Activated T-cell treated with anti-CD3 and anti-CD28 coated beads, Interleukin-2, amount 50 U/mL, for 72 hours (primary cell): ENCODE results near the gene RAPGEFL1. TPM values are rescaled to one million over a fixed set of nuclear protein-coding genes. Genes with fewer than 3 reads are reported as not detected.
"Not testable (repeated sequence)": the region's sequence is repeated elsewhere in the genome, so short reads cannot be mapped to it uniquely, and the experiment has no call there.

ENCODE experiments used
- ATAC-seq, 2 donors: fragments of 150-1000 bp; cut with Tn5 transposase; replicated peaks in 1 of 2; 2 replicates each; pipeline ENCODE4 v1.10.0; 2021; ENCODE audit warnings: moderate library complexity in 2 of 2, mild to moderate bottlenecking in 1 of 2
- DNase-seq, 2 donors: peaks; one replicate each; pipeline ENCODE4 v3.0.0; 2021 to 2022; ENCODE audit warnings: mixed read lengths in 1 of 2
- H3K27ac Mint-ChIP-seq: one replicate; pipeline ENCODE4 v1.8.0; 2022; ENCODE audit warnings: mild to moderate bottlenecking, moderate library complexity, mixed read lengths
- H3K27me3 Mint-ChIP-seq: one replicate; pipeline ENCODE4 v1.8.0; 2022; ENCODE audit warnings: low read depth, mixed read lengths
- H3K36me3 Mint-ChIP-seq, 2 donors: one replicate each; pipeline ENCODE4 v1.8.0; 2022; ENCODE audit warnings: mixed read lengths in 2 of 2, mild to moderate bottlenecking in 1 of 2; ENCODE audit not compliant: insufficient read depth in 2 of 2
- H3K4me1 Mint-ChIP-seq: one replicate; pipeline ENCODE4 v1.8.0; 2022; ENCODE audit warnings: low read depth, mixed read lengths
- H3K4me3 Mint-ChIP-seq, 2 donors: one replicate each; pipeline ENCODE4 v1.8.0; 2022; ENCODE audit warnings: mild to moderate bottlenecking in 2 of 2, mixed read lengths in 2 of 2, moderate library complexity in 2 of 2
- H3K9me3 Mint-ChIP-seq, 2 donors: one replicate each; pipeline ENCODE4 v1.8.0; 2022; ENCODE audit warnings: mixed read lengths in 2 of 2
- total RNA-seq, 2 donors: library from RNA; stranded (reverse); gene quantifications; one replicate each; pipeline ENCODE4 v1.2.3, GENCODE V29; 2022

The RAPGEFL1 gene
- total RNA-seq, 2 donors from 2014 or later, result 3.0 to 6.6 TPM

DNA sequence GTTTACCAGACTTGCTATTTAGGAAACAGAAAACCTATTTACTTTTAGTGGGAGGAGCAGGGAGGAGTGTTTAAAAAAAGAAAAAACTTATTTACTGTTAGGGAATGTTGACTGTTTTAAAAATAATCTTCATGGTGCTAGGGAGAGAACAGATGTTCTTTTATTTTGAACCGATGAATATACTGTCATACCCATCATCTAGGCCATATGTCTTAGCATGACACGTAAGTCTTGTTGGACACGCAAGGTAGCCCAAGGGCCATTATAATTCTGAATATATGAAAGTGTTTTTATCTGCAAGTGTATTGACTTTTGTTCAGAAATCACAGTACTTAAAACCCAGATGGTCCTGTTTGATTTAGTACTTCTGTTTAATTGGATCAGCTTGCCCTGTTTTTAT is 53.4 kb downstream of the RAPGEFL1 start:
- H3K36me3 Mint-ChIP-seq, result peaks cover 5 to 9% of the 10 kb centered on the region in 2 donors
- peak overlapping the region; percentile 63 for H3K27ac Mint-ChIP-seq
- H3K9me3 Mint-ChIP-seq, result no peaks in the 10 kb centered on the region
- H3K4me1 Mint-ChIP-seq, result no peaks in the 10 kb centered on the region
- DNase-seq (no peak), ATAC-seq (no peak)
- H3K27me3 Mint-ChIP-seq, result no peaks in the 10 kb centered on the region
- no peak overlapping the region for H3K4me3 Mint-ChIP-seq

DNA sequence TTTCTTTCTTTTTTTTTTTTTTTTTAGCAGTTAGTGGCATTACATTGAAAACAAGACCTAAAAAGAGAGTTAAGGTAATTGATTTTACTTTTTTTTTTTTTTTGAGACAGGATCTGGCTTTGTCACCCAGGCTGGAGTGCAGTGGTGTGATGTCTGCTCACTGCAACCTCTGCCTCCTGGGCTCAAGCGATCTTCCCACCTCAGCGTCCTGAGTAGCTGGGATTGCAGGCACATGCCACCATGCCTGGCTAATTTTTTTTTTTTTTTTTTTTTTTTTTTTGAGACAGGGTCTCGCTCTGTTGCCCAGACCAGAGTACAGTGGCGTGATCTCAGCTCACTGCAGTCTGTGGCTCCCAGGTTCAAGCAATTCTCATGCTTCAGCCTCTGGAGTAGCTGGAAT is 54.7 kb downstream of the RAPGEFL1 start:
- DNase-seq, H3K27me3 Mint-ChIP-seq, H3K4me3 Mint-ChIP-seq, H3K4me1 Mint-ChIP-seq, H3K36me3 Mint-ChIP-seq, ATAC-seq, H3K27ac Mint-ChIP-seq, H3K9me3 Mint-ChIP-seq: not testable (repeated sequence)

DNA sequence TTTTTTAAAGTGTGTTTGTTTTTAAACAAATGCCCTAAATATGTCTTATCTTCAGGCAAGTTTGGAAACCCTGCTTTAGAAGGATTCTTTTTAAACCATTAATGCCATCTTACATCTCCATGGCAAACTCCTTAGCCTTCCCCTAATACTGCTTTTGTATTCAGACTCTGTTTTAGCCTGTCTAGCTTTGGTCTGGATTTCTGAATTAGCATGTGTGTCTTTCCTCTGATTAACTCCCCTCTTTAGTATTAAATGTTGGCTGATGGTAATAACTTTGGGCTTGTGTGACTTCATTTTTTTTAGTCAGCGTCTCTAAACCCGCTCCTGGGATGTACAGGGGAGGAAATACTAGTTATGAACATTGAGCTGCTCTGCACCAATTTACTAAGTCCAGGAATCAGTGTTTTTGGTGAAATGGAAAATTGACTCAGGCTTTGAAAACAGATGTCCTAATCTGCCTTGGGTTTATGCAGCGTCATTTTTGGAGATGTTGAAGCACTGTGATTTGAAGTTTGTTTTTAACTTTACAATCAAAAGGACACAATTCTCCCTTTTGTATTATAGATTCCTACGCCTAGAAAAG is 64.1 kb downstream of the RAPGEFL1 start:
- Mint-ChIP-seq H3K4me3 (no peak overlapping the region), H3K4me1 (peaks cover 11% of the 10 kb centered on the region), H3K27ac (peak overlapping the region; percentile 1), H3K9me3 (no peaks in the 10 kb centered on the region), H3K36me3 (peaks cover 0 to 2% of the 10 kb centered on the region in 2 donors), H3K27me3 (no peaks in the 10 kb centered on the region)
- ATAC-seq (no peak), DNase-seq (no peak)

DNA sequence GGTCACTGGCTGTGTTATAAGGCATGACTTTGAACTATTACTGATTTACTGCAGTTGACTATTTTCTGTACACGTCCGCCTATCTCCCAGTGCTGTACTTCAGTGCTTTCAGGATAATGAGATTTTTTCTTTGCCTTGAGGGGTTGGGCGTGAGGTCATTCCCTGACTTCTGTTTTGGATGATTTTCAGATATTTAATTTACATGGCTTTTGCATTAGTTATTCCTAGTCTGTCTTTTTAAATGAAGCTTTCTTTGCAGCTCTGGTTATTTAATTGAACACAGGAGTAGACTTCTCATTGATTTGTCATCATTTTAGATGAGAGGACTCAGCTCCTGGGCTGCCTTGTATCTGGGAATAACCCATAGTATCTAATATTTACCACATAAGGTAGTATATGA is 65.5 kb downstream of the RAPGEFL1 start:
- no peak for ATAC-seq
- Mint-ChIP-seq H3K27ac (peak overlapping the region; percentile 22), H3K9me3 (no peaks in the 10 kb centered on the region), H3K27me3 (no peaks in the 10 kb centered on the region), H3K4me1 (peaks cover 11% of the 10 kb centered on the region), H3K4me3 (no peak overlapping the region), H3K36me3 (peaks cover 0 to 2% of the 10 kb centered on the region in 2 donors)
- DNase-seq, result no peak

DNA sequence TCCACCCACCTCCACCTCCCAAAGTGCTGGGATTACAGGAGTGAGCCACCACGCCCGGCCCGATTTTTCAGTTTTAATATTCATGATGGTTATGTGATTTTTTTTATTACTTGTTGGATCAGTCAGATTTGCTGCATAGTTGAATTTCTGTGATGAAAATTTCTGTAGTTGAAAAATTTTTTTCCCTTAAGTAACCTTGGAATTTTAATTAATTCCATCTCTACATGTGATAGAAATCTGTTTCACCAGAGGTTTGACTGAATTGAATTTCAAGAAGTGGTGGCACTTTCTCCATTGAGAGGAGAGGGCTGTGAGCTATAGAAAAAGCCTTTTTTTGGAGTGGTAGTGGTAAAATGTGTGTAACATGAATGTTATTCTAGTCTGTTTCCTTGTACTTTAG is 66.5 kb downstream of the RAPGEFL1 start:
- no peak for ATAC-seq
- Mint-ChIP-seq H3K4me3 (no peak overlapping the region), H3K27me3 (no peaks in the 10 kb centered on the region), H3K36me3 (peaks cover 0 to 2% of the 10 kb centered on the region in 2 donors), H3K27ac (no peak overlapping the region), H3K9me3 (no peaks in the 10 kb centered on the region), H3K4me1 (peaks cover 15% of the 10 kb centered on the region)
- DNase-seq, result no peak

DNA sequence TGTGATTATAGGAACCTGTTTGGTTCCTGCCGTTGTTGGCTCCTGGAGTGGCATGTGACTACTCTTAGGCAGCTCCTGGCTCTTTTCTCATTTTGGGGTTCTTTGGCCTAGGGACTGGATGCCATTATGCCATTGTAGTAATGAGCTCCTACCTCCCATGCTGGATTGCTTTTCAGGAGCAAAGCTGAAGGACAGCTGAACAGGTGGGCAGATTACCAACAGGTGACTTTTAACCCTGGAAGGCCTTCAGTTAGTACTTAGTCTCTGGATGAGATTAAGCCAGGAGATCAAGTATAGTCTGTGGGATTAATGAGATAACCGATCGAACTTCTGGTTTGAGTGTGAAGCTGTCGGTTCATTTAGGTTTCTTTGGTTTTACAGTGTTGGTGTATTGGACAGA is 67.0 kb downstream of the RAPGEFL1 start:
- H3K36me3 Mint-ChIP-seq, result peaks cover 0 to 2% of the 10 kb centered on the region in 2 donors
- DNase-seq (no peak), ATAC-seq (no peak)
- H3K27me3 Mint-ChIP-seq, result no peaks in the 10 kb centered on the region
- H3K4me3 Mint-ChIP-seq, result no peak overlapping the region
- no peaks in the 10 kb centered on the region for H3K9me3 Mint-ChIP-seq
- peaks cover 20% of the 10 kb centered on the region for H3K4me1 Mint-ChIP-seq
- H3K27ac Mint-ChIP-seq, result no peak overlapping the region

Other genes starting within 250 kb of the RAPGEFL1 start
- gene ORMDL3, start 249.9 kb upstream of the RAPGEFL1 start, total RNA-seq, result 100 to 1,000 TPM; 104 to 114 TPM
- gene LRRC3C, start 249.7 kb upstream of the RAPGEFL1 start, total RNA-seq, result not detected
- 1 to 10 TPM; 2.1 to 4.6 TPM for gene GSDMA, start 214.5 kb upstream of the RAPGEFL1 start, total RNA-seq
- gene PSMD3, start 196.7 kb upstream of the RAPGEFL1 start, total RNA-seq, result 100 to 1,000 TPM in 1 of 2 donors, 10 to 100 TPM in 1; 95.5 to 103 TPM
- gene CSF3, start 162.0 kb upstream of the RAPGEFL1 start, total RNA-seq, result not detected
- gene MED24, start 123.1 kb upstream of the RAPGEFL1 start, total RNA-seq, result 10 to 100 TPM; 82.6 to 97.0 TPM
- 10 to 100 TPM; 12.2 to 14.7 TPM for gene THRA, start 114.5 kb upstream of the RAPGEFL1 start, total RNA-seq
- gene NR1D1, start 76.9 kb upstream of the RAPGEFL1 start, total RNA-seq, result 1 to 10 TPM; 4.5 to 6.3 TPM
- gene MSL1, start 55.5 kb upstream of the RAPGEFL1 start, total RNA-seq, result 100 to 1,000 TPM; 115 to 121 TPM
- gene CASC3, start 36.9 kb upstream of the RAPGEFL1 start, total RNA-seq, result 100 to 1,000 TPM; 106 to 144 TPM
- gene WIPF2, start 41.8 kb downstream of the RAPGEFL1 start, total RNA-seq, result 10 to 100 TPM; 31.5 to 35.5 TPM
- gene CDC6, start 110.4 kb downstream of the RAPGEFL1 start, total RNA-seq, result 10 to 100 TPM; 86.2 to 92.6 TPM
- 10 to 100 TPM; 33.4 to 45.2 TPM for gene RARA, start 131.7 kb downstream of the RAPGEFL1 start, total RNA-seq
- gene GJD3, start 187.3 kb downstream of the RAPGEFL1 start, total RNA-seq, result not detected
- gene TOP2A, start 240.4 kb downstream of the RAPGEFL1 start, total RNA-seq, result 100 to 1,000 TPM; 324 to 425 TPM